Liver (tissue), 9 donors: ENCODE data around the gene MT1M. TPM values are rescaled to one million over a fixed set of nuclear protein-coding genes. Genes with fewer than 3 reads are reported as not detected.
A peak's percentile ranks its signal among the peaks of the same experiment; 100 is the strongest.

Experiments
- DNase-seq: peaks from one replicate; pipeline ENCODE4 v3.0.0-alpha.2; 2017; ENCODE audit warnings: low spot score
- H3K27ac ChIP-seq, 2 donors: one replicate each; pipeline ENCODE4 v1.7.0; 2013; ENCODE audit warnings: inconsistent platforms in 2 of 2, low read length in 2 of 2, control low read depth in 1 of 2, low read depth in 1 of 2, mild to moderate bottlenecking in 1 of 2
- H3K27me3 ChIP-seq, 4 donors: one replicate each; pipeline versions ENCODE4 v1.6.1 to v1.7.0; 2013; ENCODE audit warnings: low read length in 3 of 4, inconsistent platforms in 1 of 4, mild to moderate bottlenecking in 1 of 4, moderate library complexity in 1 of 4; ENCODE audit not compliant: control insufficient read depth in 4 of 4, insufficient read depth in 4 of 4
- H3K36me3 ChIP-seq, 4 donors: one replicate each; pipeline versions ENCODE4 v1.6.1 to v1.7.0; 2013; ENCODE audit warnings: low read length in 3 of 4, mild to moderate bottlenecking in 3 of 4, low read depth in 1 of 4, moderate library complexity in 1 of 4; ENCODE audit not compliant: control insufficient read depth in 4 of 4, insufficient read depth in 3 of 4
- H3K4me1 ChIP-seq, 4 donors: one replicate each; pipeline versions ENCODE4 v1.6.1 to v1.7.0; 2013; ENCODE audit warnings: low read length in 3 of 4, mild to moderate bottlenecking in 3 of 4, moderate library complexity in 1 of 4; ENCODE audit not compliant: control insufficient read depth in 4 of 4, insufficient read depth in 4 of 4
- H3K4me3 ChIP-seq, 3 donors: one replicate each; pipeline versions ENCODE4 v1.6.1 to v1.7.0; 2013; ENCODE audit warnings: low read length in 3 of 3, control low read depth in 1 of 3, low read depth in 1 of 3, mild to moderate bottlenecking in 1 of 3
- H3K9ac ChIP-seq, 2 donors: one replicate each; pipeline ENCODE4 v1.7.0; 2013; ENCODE audit warnings: low read length in 2 of 2, mild to moderate bottlenecking in 2 of 2, moderate library complexity in 2 of 2, control low read depth in 1 of 2, low read depth in 1 of 2
- H3K9me3 ChIP-seq, 4 donors: one replicate each; pipeline versions ENCODE4 v1.6.1 to v1.7.0; 2013; ENCODE audit warnings: low read length in 3 of 4; ENCODE audit not compliant: control insufficient read depth in 4 of 4
- CTCF ChIP-seq: fragments of 150-350 bp; IDR thresholded peaks from 2 replicates; pipeline ENCODE4 v1.5.1; 2017; ENCODE audit warnings: improper control_type of control experiment, low read depth, low read length; ENCODE audit not compliant: missing input control
- EGR1 ChIP-seq, 2 donors: IDR thresholded peaks; 2 replicates each; pipeline ENCODE4 v1.6.1; 2016 to 2018; ENCODE audit warnings: antibody characterized with exemption in 2 of 2, low read depth in 2 of 2
- FOXA1 ChIP-seq: IDR thresholded peaks from 2 replicates; pipeline ENCODE4 v1.6.1; 2016; ENCODE audit warnings: antibody characterized with exemption
- FOXA2 ChIP-seq: IDR thresholded peaks from 2 replicates; pipeline ENCODE4 v1.6.1; 2016; ENCODE audit warnings: antibody characterized with exemption
- GABPA ChIP-seq, 2 donors: IDR thresholded peaks in 1 of 2; conservative IDR thresholded peaks in 1 of 2; 2 replicates each; pipeline ENCODE4 v1.6.1; 2016; ENCODE audit warnings: antibody characterized with exemption in 2 of 2, mild to moderate bottlenecking in 1 of 2, moderate library complexity in 1 of 2
- HNF4A ChIP-seq, 2 donors: conservative IDR thresholded peaks; 2 replicates each; pipeline ENCODE4 v1.6.1; 2016; ENCODE audit warnings: antibody characterized with exemption in 2 of 2, mild to moderate bottlenecking in 2 of 2
- HNF4G ChIP-seq: IDR thresholded peaks from 2 replicates; pipeline ENCODE4 v1.6.1; 2016; ENCODE audit warnings: antibody characterized with exemption
- JUND ChIP-seq, 2 donors: IDR thresholded peaks; 2 replicates each; pipeline ENCODE4 v1.6.1; 2016; ENCODE audit warnings: antibody characterized with exemption in 2 of 2
- NR2F2 ChIP-seq: IDR thresholded peaks from 2 replicates; pipeline ENCODE4 v1.6.1; 2016; ENCODE audit warnings: antibody characterized with exemption
- RAD21 ChIP-seq, 2 donors: IDR thresholded peaks; 2 replicates each; pipeline ENCODE4 v1.6.1; 2016; ENCODE audit warnings: antibody characterized with exemption in 2 of 2, mild to moderate bottlenecking in 2 of 2
- REST ChIP-seq: IDR thresholded peaks from 2 replicates; pipeline ENCODE4 v1.6.1; 2016; ENCODE audit warnings: antibody characterized with exemption, mild to moderate bottlenecking
- RXRA ChIP-seq, 2 donors: IDR thresholded peaks; 2 replicates each; pipeline ENCODE4 v1.6.1; 2017 to 2018; ENCODE audit warnings: antibody characterized with exemption in 2 of 2, mild to moderate bottlenecking in 1 of 2
- TAF1 ChIP-seq: conservative IDR thresholded peaks from 2 replicates; pipeline ENCODE4 v1.6.1; 2016; ENCODE audit warnings: antibody characterized with exemption, mild to moderate bottlenecking
- YY1 ChIP-seq: IDR thresholded peaks from 2 replicates; pipeline ENCODE4 v1.6.1; 2016; ENCODE audit warnings: antibody characterized with exemption, mild to moderate bottlenecking
- ZBTB33 ChIP-seq: IDR thresholded peaks from 2 replicates; pipeline ENCODE4 v1.6.1; 2016; ENCODE audit warnings: antibody characterized with exemption
- WGBS: extraction: QIAGEN DNeasy Blood & Tissue Kit; methylation state at CpG from one replicate; pipeline ENCODE4 v1.1.7; 2013; 5-methylcytosine and 5-hydroxymethylcytosine counted together
- polyA plus RNA-seq, 2 donors: library from polyadenylated mRNA; stranded (reverse) in 1 of 2; unstranded in 1 of 2; fragments of 200-250 nt in 1 of 2; fragments of >200 nt in 1 of 2; fragmentation: Nextera tagmentation in 1 of 2; extraction: Ambion mirVana in 1 of 2; gene quantifications; one replicate each; pipeline versions ENCODE4 v1.2.1 to v1.2.3, GENCODE V29; 2013 to 2015
- total RNA-seq, 2 donors: library from RNA; depleted of rRNA; stranded (reverse); fragments of >200 nt; gene quantifications; one replicate each; pipeline ENCODE4 v1.2.3, GENCODE V29; 2014
- TF ChIP-seq, protein P1 (sequence below): IDR thresholded peaks from 2 replicates; pipeline ENCODE4 v1.6.1; 2016; ENCODE audit warnings: antibody characterized with exemption
- donor health status: healthy.
- donor health status: healthy.
- donor health status: healthy.
- donor health status: healthy.
- donor health status: healthy.

The MT1M gene
- total and polyA plus RNA-seq, 4 donors: 20.4 to 343 (median 194) TPM

- TF ChIP-seq HNF4A (conservative IDR thresholded peaks at IDR 0.05) (peak; percentile 68 to 74), GABPA (IDR thresholded peaks at IDR 0.05 in 1 of 2, conservative IDR thresholded peaks at IDR 0.05 in 1 of 2) (no peak), ZBTB33 (no peak), RXRA (IDR thresholded peaks at IDR 0.05) (peak in 1 of 2 donors; percentile 90), NR2F2 (no peak), REST (no peak), CTCF (no peak), RAD21 (IDR thresholded peaks at IDR 0.05) (no peak), JUND (IDR thresholded peaks at IDR 0.05) (peak in 1 of 2 donors; percentile 54), TAF1 (peak; percentile 55), EGR1 (IDR thresholded peaks at IDR 0.05; ENCODE audit: low read depth in 2 of 2) (peak in 1 of 2 donors; percentile 6), FOXA2 (no peak), FOXA1 (peak; percentile 12), HNF4G (peak; percentile 47), YY1 (peak; percentile 80)
- TF ChIP-seq, protein P1, sequence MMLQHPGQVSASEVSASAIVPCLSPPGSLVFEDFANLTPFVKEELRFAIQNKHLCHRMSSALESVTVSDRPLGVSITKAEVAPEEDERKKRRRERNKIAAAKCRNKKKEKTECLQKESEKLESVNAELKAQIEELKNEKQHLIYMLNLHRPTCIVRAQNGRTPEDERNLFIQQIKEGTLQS: no peak
- H3K27ac ChIP-seq: peak overlapping the region; percentile 98 to 99
- WGBS: 17% methylated on average over 8 of the region's 8 CpGs
- peak overlapping the region; percentile 22 to 72 for H3K9ac ChIP-seq
- no peaks in the 10 kb centered on the region for H3K27me3 ChIP-seq
- DNase-seq: peak; percentile 52
- no peaks in the 10 kb centered on the region for H3K9me3 ChIP-seq
- peak overlapping the region in 2 of 3 donors; percentile 3 to 12 for H3K4me3 ChIP-seq
- no peaks in the 10 kb centered on the region for H3K36me3 ChIP-seq
- H3K4me1 ChIP-seq: peaks cover 6 to 37% (median 12%) of the 10 kb centered on the region in 4 donors
These were observed 25.9 kb upstream of the MT1M start for GRCh38 chr16:56606476-56607108.
